H1 (cell line): ENCODE data around the gene IL36RN. TPM values are rescaled to one million over a fixed set of nuclear protein-coding genes. Genes with fewer than 3 reads are reported as not detected.

Experiments
- BRCA1 ChIP-seq: IDR thresholded peaks from 2 replicates; pipeline ENCODE4 v1.6.1; 2012; ENCODE audit warnings: low read depth, low read length, improper control_type of control experiment
- CHD1 ChIP-seq: IDR thresholded peaks from 2 replicates; pipeline ENCODE4 v1.6.1; 2012; ENCODE audit warnings: low read depth, low read length, improper control_type of control experiment
- NANOG ChIP-seq: IDR thresholded peaks from 2 replicates; pipeline ENCODE4 v1.6.1; 2011; ENCODE audit warnings: low read length, low read depth, mild to moderate bottlenecking, inconsistent platforms; ENCODE audit not compliant: insufficient read depth, poor library complexity, severe bottlenecking
- TAF7 ChIP-seq: optimal IDR thresholded peaks from 2 replicates; pipeline ENCODE3; 2011; ENCODE audit warnings: low read depth, mild to moderate bottlenecking, inconsistent platforms, low read length, moderate library complexity, borderline replicate concordance
- polyA plus RNA-seq, 7 experiments: library from polyadenylated mRNA; depleted of rRNA in 3 of 7; stranded (reverse) in 5 of 7; unstranded in 2 of 7; fragments of >200 nt in 5 of 7; fragments of 200-250 nt in 2 of 7; gene quantifications; 1 replicate in 5 of 7; 2 replicates in 1 of 7; 4 replicates in 1 of 7; pipeline versions ENCODE4 v1.2.1 to v1.2.3, GENCODE V29; 2011 to 2013; ENCODE audit warnings: missing spikeins in 2 of 7, mixed read lengths in 2 of 7
- total RNA-seq: library from RNA; stranded (reverse); fragmentation: NEBNext Ultra II Directional; extraction: Animal tissue kit (Norgen Biotek cat#: 25700); gene quantifications from 2 replicates; pipeline ENCODE4 v1.2.1, GENCODE V29; 2021

Gene IL36RN
- total and polyA plus RNA-seq, 2 of the 8 experiments (the other 6 are each of a cell fraction or from before 2014, with no cell fraction given) = not detected

DNA sequence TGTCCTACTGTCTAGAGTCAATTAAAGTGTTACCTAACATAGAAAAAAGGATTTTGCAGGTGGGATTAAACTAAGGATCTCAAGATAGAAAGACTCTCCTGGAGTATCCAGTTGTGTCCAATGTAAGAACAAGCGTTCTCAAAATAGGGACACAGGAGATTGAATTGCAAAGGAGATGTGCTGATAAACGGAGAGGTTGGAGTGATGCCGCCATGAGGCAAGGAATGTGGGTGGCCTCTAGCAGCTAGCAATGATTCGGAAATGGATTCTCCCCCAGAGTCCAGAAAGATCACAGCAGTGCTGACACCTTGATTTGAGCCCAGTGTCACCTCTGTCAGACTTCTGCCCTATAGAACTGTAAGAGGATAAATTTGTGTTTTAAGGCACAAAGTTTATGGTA is 44.3 kb downstream of the IL36RN start (continued):
- TF ChIP-seq BRCA1 = no peak
- TF ChIP-seq NANOG = no peak
- TF ChIP-seq TAF7 = no peak
- no peak for TF ChIP-seq CHD1
